Measurements from ENCODE around the gene CLPX.
A peak's percentile ranks its signal among the peaks of the same experiment; 100 is the strongest.
"Not testable (repeated sequence)": the region's sequence is repeated elsewhere in the genome, so short reads cannot be mapped to it uniquely, and the experiment has no call there.

CLPX gene

DNA sequence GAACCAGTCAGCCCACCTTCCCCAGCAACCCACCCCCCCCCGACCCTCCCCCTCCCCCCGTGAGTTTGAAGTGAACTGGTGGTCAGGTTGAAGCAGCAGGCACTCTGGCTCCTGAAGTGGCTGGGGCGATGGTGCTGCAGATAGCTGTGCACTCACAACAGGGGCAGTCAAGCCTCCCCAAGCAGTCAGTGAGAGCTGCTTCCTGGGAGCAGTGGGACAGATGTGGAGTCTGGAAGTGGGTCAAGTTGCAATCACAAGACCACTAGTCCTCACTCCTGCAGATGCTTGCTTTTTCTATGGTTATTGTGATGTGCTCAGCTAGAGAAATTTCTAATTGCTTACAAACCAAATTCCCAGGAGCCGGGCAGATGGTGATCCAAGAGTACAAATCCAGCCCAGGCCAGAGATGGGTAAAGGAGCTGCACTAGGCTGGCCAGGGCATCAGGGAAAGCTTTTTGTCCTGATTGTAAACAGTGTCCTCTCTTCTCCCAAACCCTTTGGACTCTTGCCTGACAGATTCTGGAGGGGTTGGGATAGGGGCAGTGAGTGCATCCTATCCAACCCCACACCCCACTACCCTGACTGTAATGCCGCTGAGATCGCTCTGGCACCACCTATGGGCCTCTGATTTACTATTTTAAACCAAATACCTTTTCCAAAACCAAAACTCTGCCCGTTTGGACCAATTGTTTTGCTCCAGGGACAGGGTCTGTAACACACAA is 9.8 kb upstream of the CLPX start:
- no peak overlapping the region for H3K27ac Mint-ChIP-seq
- no peak overlapping the region for H3K4me3 Mint-ChIP-seq
- peaks cover 9% of the 10 kb centered on the region for H3K9me3 Mint-ChIP-seq
- H3K4me1 Mint-ChIP-seq = peaks cover 13% of the 10 kb centered on the region
- peaks cover 7% of the 10 kb centered on the region for H3K27me3 Mint-ChIP-seq (ENCODE audit: low read depth, poor library complexity)
- no peaks in the 10 kb centered on the region for H3K36me3 Mint-ChIP-seq (ENCODE audit: low read depth)
- no peak for DNase-seq
- no peak for TF ChIP-seq CTCF (IDR thresholded peaks at IDR 0.05)

- H3K9me3 Mint-ChIP-seq = peaks cover 9% of the 10 kb centered on the region
- H3K4me3 Mint-ChIP-seq = no peak overlapping the region
- H3K27ac Mint-ChIP-seq = no peak overlapping the region
- peaks cover 19% of the 10 kb centered on the region for H3K4me1 Mint-ChIP-seq
- no peak for TF ChIP-seq CTCF (IDR thresholded peaks at IDR 0.05)
- no peak for DNase-seq
- no peaks in the 10 kb centered on the region for H3K36me3 Mint-ChIP-seq (ENCODE audit: low read depth)
- peaks cover 2% of the 10 kb centered on the region for H3K27me3 Mint-ChIP-seq (ENCODE audit: low read depth, poor library complexity)
These were observed 6.9 kb upstream of the CLPX start for GRCh38 chr15:65192016-65192415.

DNA sequence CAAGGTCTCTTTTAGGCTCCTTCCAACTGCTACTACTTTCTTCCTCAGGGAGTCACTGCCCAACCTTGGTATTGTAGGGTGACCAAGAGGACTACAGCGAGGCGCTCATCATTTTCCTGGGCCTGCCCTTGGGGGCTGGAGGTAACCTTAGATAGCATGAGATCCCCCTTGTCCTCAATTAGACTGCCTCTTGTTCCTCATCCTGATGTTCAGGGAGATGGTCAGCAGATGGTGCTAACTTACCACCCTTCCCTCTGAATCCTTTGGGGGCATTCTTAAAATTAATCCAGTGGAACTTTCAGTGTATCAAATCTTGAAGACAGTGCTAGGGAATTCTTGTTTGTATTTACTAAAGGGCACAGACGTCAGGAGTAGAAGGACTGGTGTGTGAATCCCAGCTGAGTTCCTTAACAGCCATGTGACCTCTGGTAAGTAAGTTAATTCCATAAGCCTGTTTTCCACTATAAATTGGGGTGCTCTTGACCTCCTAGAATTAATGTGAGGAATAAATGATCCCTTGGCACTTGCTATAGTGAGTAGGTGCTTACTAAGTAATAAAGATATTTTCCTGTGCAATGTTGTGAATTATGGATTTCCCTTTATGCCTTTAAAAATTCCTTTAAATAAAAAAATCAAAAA is 4.1 kb upstream of the CLPX start:
- no peak overlapping the region for H3K4me3 Mint-ChIP-seq
- peak; percentile 32 for DNase-seq
- H3K27ac Mint-ChIP-seq = no peak overlapping the region
- H3K4me1 Mint-ChIP-seq = peaks cover 18% of the 10 kb centered on the region
- H3K27me3 Mint-ChIP-seq (ENCODE audit: low read depth, poor library complexity) = peaks cover 2% of the 10 kb centered on the region
- H3K36me3 Mint-ChIP-seq (ENCODE audit: low read depth) = no peaks in the 10 kb centered on the region
- TF ChIP-seq CTCF (IDR thresholded peaks at IDR 0.05) = peak; percentile 70
- peaks cover 9% of the 10 kb centered on the region for H3K9me3 Mint-ChIP-seq

DNA sequence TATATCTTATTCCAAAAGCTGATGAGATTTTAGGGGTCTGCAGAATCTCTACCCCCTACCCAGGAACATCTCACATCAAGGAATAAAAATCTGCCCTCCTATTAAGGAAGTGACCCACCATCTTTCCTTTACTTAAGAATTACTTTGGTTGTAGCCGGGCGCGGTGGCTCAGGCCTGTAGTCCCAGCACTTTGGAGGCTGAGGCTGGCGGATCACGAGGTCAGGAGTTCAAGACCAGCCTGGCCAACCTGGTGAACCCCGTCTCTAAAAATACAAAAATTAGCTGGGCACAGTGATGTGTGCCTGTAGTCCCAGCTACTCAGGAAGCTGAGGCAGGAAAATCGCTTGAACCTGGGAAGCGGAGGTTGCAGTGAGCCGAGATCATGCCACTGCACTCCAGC is 3.3 kb upstream of the CLPX start:
- H3K9me3 Mint-ChIP-seq; H3K27me3 Mint-ChIP-seq (ENCODE audit: low read depth, poor library complexity); H3K4me3 Mint-ChIP-seq; H3K27ac Mint-ChIP-seq; DNase-seq; H3K36me3 Mint-ChIP-seq (ENCODE audit: low read depth): not testable (repeated sequence)
- peaks cover 23% of the 10 kb centered on the region for H3K4me1 Mint-ChIP-seq

GRCh38 chr15:65184305-65184867 is 756 bp downstream of the CLPX start:
- H3K9me3 Mint-ChIP-seq = no peaks in the 10 kb centered on the region
- peak overlapping the region; percentile 97 for H3K4me3 Mint-ChIP-seq
- peak overlapping the region; percentile 97 for H3K27ac Mint-ChIP-seq
- no peak for TF ChIP-seq CTCF (IDR thresholded peaks at IDR 0.05)
- H3K36me3 Mint-ChIP-seq (ENCODE audit: low read depth) = peaks cover 23% of the 10 kb centered on the region
- peaks cover 38% of the 10 kb centered on the region for H3K4me1 Mint-ChIP-seq
- DNase-seq = peak; percentile 63
- peaks cover 3% of the 10 kb centered on the region for H3K27me3 Mint-ChIP-seq (ENCODE audit: low read depth, poor library complexity)

- Mint-ChIP-seq H3K9me3 (no peaks in the 10 kb centered on the region), H3K4me1 (peaks cover 33% of the 10 kb centered on the region), H3K27ac (peak overlapping the region; percentile 97), H3K36me3 (ENCODE audit: low read depth) (peaks cover 28% of the 10 kb centered on the region), H3K27me3 (ENCODE audit: low read depth, poor library complexity) (peaks cover 3% of the 10 kb centered on the region), H3K4me3 (peak overlapping the region; percentile 97)
- no peak for DNase-seq
- TF ChIP-seq CTCF (IDR thresholded peaks at IDR 0.05) = no peak
These were observed 1.3 kb downstream of the CLPX start for GRCh38 chr15:65183865-65184159.

Measured in nephron progenitor cell (in vitro differentiated cells).